CD4-positive, CD25-positive, alpha-beta regulatory T cell (primary cell): ENCODE results near the gene HENMT1. TPM values are rescaled to one million over a fixed set of nuclear protein-coding genes. Genes with fewer than 3 reads are reported as not detected.

Experiments used
- ATAC-seq, 2 donors: fragments of 150-1000 bp; cut with Tn5 transposase; one replicate each; pipeline ENCODE4 v1.10.0; 2021; ENCODE audit warnings: low read depth in 2 of 2, moderate number of reproducible peaks in 2 of 2, moderate library complexity in 1 of 2
- DNase-seq, 3 donors: peaks; one replicate each; pipeline versions ENCODE4 v3.0.0 to v3.0.0-alpha.2; 2012 to 2022; ENCODE audit warnings: mixed read lengths in 1 of 3
- H3K27ac ChIP-seq: one replicate; pipeline ENCODE4 v1.7.0; 2013; ENCODE audit warnings: mild to moderate bottlenecking, low read length; ENCODE audit not compliant: insufficient read depth, poor library complexity, severe bottlenecking
- H3K27me3 ChIP-seq: one replicate; pipeline ENCODE4 v1.7.0; 2013; ENCODE audit warnings: low read length; ENCODE audit not compliant: control insufficient read depth, insufficient read depth
- H3K36me3 ChIP-seq: one replicate; pipeline ENCODE4 v1.7.0; 2013; ENCODE audit warnings: mild to moderate bottlenecking, low read length, moderate library complexity; ENCODE audit not compliant: control insufficient read depth, insufficient read depth
- H3K4me1 ChIP-seq: 2 replicates; pipeline ENCODE4 v1.7.0; 2013; ENCODE audit warnings: mild to moderate bottlenecking, low read length; ENCODE audit not compliant: insufficient read depth, control insufficient read depth, poor library complexity, severe bottlenecking
- H3K4me3 ChIP-seq: one replicate; pipeline ENCODE4 v1.7.0; 2013; ENCODE audit warnings: low read depth, mild to moderate bottlenecking, low read length, moderate library complexity
- H3K9me3 ChIP-seq, 2 experiments: 1 replicate in 1 of 2; 2 replicates in 1 of 2; pipeline ENCODE4 v1.7.0; 2013; ENCODE audit warnings: low read length in 2 of 2, mild to moderate bottlenecking in 1 of 2, moderate library complexity in 1 of 2; ENCODE audit not compliant: control insufficient read depth in 2 of 2
- H3K27ac Mint-ChIP-seq, 3 donors: one replicate each; pipeline ENCODE4 v1.8.0; 2020 to 2022; ENCODE audit warnings: mild to moderate bottlenecking in 3 of 3, mixed read lengths in 3 of 3, moderate library complexity in 2 of 3
- H3K27me3 Mint-ChIP-seq: one replicate; pipeline ENCODE4 v1.8.0; 2022; ENCODE audit warnings: mild to moderate bottlenecking, mixed read lengths
- H3K36me3 Mint-ChIP-seq: one replicate; pipeline ENCODE4 v1.8.0; 2020; ENCODE audit warnings: mixed read lengths
- H3K4me1 Mint-ChIP-seq, 4 donors: one replicate each; pipeline ENCODE4 v1.8.0; 2020 to 2022; ENCODE audit warnings: mixed read lengths in 4 of 4, mild to moderate bottlenecking in 1 of 4
- H3K4me3 Mint-ChIP-seq, 4 donors: one replicate each; pipeline ENCODE4 v1.8.0; 2020 to 2022; ENCODE audit warnings: mild to moderate bottlenecking in 4 of 4, mixed read lengths in 4 of 4, moderate library complexity in 3 of 4
- H3K9me3 Mint-ChIP-seq, 7 donors: one replicate each; pipeline ENCODE4 v1.8.0; 2020 to 2022; ENCODE audit warnings: mixed read lengths in 7 of 7, mild to moderate bottlenecking in 3 of 7, moderate library complexity in 2 of 7
- polyA plus RNA-seq, 4 donors: library from polyadenylated mRNA; unstranded; fragments of 300-500 nt; fragmentation: Illumina TruSeq; gene quantifications; one replicate each; pipeline ENCODE4 v1.2.3, GENCODE V29; 2021
- total RNA-seq: library from RNA; stranded (reverse); gene quantifications from one replicate; pipeline ENCODE4 v1.2.3, GENCODE V29; 2022

HENMT1 gene
- total and polyA plus RNA-seq, 5 donors from 2014 or later: 7.8 to 36.1 (median 29.7) TPM

DNA sequence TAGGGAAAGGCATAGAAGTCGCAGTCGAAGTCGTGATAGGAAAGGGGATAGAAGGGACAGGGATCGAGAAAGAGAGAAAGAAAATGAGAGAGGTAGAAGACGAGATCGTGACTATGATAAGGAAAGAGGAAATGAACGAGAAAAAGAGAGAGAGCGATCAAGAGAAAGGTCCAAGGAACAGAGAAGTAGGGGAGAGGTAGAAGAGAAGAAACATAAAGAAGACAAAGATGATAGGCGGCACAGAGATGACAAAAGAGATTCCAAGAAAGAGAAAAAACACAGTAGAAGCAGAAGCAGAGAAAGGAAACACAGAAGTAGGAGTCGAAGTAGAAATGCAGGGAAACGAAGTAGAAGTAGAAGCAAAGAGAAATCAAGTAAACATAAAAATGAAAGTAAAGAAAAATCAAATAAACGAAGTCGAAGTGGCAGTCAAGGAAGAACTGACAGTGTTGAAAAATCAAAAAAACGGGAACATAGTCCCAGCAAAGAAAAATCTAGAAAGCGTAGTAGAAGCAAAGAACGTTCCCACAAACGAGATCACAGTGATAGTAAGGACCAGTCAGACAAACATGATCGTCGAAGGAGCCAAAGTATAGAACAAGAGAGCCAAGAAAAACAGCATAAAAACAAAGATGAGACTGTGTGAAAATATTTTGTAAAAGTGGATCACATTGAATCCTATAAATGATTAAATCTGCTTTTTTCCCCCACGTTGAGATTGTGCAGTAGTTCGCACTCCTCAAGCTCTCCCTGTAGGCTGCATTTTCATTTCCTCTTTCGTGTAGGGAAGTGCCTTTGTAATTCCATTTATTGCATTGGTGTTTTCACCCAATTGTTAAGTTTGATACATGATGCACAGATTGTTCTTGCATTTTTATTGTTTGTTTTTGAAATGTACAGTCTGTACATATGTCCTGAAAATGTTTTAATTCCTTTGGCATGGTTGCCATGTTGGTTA, 38.8 kb upstream of the HENMT1 start:
- peak overlapping the region; percentile 73 for H3K4me3 ChIP-seq
- H3K27ac ChIP-seq: peak overlapping the region; percentile 61
- peaks cover 52% of the 10 kb centered on the region for H3K4me1 ChIP-seq
- H3K27me3 ChIP-seq: no peaks in the 10 kb centered on the region
- no peak for DNase-seq
- no peaks in the 10 kb centered on the region for H3K9me3 ChIP-seq
- Mint-ChIP-seq H3K9me3 (no peaks in the 10 kb centered on the region), H3K36me3 (peaks cover 40% of the 10 kb centered on the region), H3K4me3 (peak overlapping the region; percentile 67 to 85 (median 76)), H3K27me3 (no peaks in the 10 kb centered on the region), H3K4me1 (peaks cover 35 to 90% (median 53%) of the 10 kb centered on the region in 4 donors), H3K27ac (peak overlapping the region; percentile 81 to 94 (median 93))
- peaks cover 67% of the 10 kb centered on the region for H3K36me3 ChIP-seq
- no peak for ATAC-seq

DNA sequence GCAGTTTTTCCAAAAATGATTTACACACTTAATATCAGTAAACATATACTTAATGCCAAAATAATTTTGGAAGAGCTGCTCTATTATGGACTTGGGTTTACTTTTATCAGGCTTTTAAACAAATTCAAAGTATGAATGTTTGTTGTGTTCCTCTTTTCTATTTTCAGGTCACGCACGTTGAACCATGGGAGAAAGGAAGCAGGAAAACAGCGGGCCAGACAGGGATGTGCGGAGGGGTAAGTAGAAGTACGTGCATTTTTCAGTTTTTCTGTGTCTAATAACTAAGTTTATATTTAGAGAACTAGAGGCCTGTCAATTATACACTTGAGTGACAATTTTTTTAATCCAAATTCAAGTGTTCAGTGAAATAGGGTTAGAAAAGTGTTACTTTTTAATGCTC, 34.6 kb upstream of the HENMT1 start:
- ATAC-seq (no peak), DNase-seq (no peak)
- H3K36me3 ChIP-seq: peaks cover 53% of the 10 kb centered on the region
- H3K9me3 ChIP-seq: no peaks in the 10 kb centered on the region
- Mint-ChIP-seq H3K4me1 (peaks cover 44 to 75% (median 59%) of the 10 kb centered on the region in 4 donors), H3K9me3 (no peaks in the 10 kb centered on the region), H3K27me3 (peaks cover 5% of the 10 kb centered on the region), H3K4me3 (peak overlapping the region; percentile 73 to 94 (median 86)), H3K36me3 (peaks cover 44% of the 10 kb centered on the region), H3K27ac (peak overlapping the region; percentile 10 to 91 (median 75))
- H3K27me3 ChIP-seq: no peaks in the 10 kb centered on the region
- peak overlapping the region; percentile 99 for H3K27ac ChIP-seq
- peaks cover 70% of the 10 kb centered on the region for H3K4me1 ChIP-seq
- peak overlapping the region; percentile 98 for H3K4me3 ChIP-seq

DNA sequence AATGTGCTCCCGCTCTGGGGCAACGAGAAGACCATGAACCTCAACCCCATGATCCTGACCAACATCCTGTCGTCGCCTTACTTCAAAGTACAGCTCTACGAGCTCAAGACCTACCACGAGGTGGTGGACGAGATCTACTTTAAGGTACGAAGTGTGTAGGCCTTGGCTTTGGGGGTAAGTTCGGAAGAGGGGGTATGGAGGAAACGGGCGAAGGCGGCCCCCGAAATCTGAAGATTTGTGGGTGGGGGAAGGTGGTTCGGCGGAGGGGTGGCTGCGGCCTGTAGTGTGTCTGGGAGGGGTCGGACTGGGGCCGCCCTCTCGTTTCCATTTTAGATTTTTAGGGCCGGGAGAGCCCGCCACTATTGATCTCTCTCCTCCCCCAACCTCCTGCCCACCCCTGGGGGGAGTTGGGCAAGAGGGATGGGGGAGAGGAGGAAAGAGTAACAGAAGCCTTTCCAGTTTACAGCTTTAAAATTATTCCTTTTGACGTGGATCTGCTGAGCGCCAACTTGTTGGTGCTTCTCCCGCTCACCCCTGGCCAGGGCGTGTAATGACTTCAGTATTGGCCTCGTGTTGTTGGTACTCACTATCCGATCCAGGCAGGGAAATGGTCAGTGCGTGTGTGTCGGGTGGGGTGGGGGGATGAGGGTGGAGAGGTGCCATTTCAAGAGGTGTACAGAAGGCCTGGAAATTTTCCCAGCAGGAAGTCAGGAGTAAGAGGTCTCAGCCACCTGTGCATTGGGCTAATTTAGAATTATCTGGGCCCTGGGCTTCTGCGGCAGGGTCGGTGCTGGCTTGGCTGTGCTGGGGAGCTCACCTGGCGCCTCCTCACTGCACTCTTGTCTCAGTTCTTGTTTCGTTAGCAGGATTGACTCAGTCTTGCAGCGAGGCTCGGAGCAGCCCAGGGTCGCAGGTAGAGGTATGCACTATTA, 32.1 kb upstream of the HENMT1 start:
- peaks cover 5% of the 10 kb centered on the region for H3K27me3 Mint-ChIP-seq
- peaks cover 32 to 55% (median 42%) of the 10 kb centered on the region in 4 donors for H3K4me1 Mint-ChIP-seq
- no peaks in the 10 kb centered on the region for H3K9me3 Mint-ChIP-seq
- H3K4me1 ChIP-seq: peaks cover 62% of the 10 kb centered on the region
- peak overlapping the region; percentile 98 for H3K4me3 ChIP-seq
- no peaks in the 10 kb centered on the region for H3K9me3 ChIP-seq
- H3K4me3 Mint-ChIP-seq: peak overlapping the region; percentile 91 to 100 (median 94)
- H3K27ac ChIP-seq: peak overlapping the region; percentile 99
- ATAC-seq (peak; percentile 81 to 84), DNase-seq (peak; percentile 75 to 95 (median 91))
- H3K36me3 ChIP-seq: peaks cover 27% of the 10 kb centered on the region
- H3K27me3 ChIP-seq: no peaks in the 10 kb centered on the region
- peak overlapping the region; percentile 95 to 100 (median 98) for H3K27ac Mint-ChIP-seq
- peaks cover 24% of the 10 kb centered on the region for H3K36me3 Mint-ChIP-seq

DNA sequence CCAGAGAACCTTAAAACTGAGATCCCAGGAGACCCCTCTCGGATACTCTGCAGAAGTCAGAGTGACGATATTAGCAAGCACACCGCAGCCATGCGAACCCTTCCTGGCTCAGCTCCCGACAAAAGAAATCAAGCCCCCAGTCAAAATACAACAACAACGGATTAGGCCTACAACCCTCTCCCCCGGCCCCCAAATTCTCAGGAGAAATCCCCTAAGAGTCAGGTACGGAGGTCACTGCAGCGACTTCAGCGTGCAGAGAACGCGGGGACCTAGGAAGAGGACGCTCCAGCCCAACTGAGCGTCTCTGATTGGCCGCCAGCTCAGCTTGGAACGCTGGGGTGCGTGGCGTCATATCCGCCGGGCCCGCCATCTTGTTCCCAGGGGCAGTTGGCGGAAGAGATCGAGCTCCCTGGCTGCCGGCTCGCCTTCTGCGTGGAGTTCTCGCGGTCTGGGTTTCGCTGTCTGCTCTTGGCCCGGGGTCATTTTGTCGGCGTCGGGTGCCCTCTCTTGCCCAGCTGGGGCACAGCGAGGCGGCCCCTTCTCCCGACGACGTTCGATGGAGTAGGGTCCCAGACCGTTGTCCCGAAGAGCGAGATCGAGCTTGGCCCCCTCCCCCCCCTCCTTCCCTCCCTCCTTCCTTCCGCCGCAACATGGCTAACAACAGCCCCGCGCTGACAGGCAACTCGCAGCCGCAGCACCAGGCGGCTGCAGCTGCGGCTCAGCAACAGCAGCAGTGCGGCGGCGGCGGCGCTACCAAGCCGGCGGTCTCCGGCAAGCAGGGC, 31.2 kb upstream of the HENMT1 start, which contains the start of gene PRPF38B:
PRPF38B (plus strand) TSS at position 369 of the 782 bp plus-strand sequence; CDS start at position 651, 282 bp downstream.
- Mint-ChIP-seq H3K9me3 (no peaks in the 10 kb centered on the region), H3K27ac (peak within 1 kb of the TSS; percentile 95 to 100 (median 98)), H3K4me1 (peaks cover 25 to 47% (median 38%) of the 10 kb centered on the region in 4 donors), H3K27me3 (peaks cover 5% of the 10 kb centered on the region), H3K36me3 (peaks cover 16% of the 10 kb centered on the region), H3K4me3 (peak within 1 kb of the TSS; percentile 91 to 100 (median 94))
- Histone ChIP-seq H3K27ac (peak within 1 kb of the TSS; percentile 99), H3K9me3 (no peaks in the 10 kb centered on the region), H3K36me3 (peaks cover 19% of the 10 kb centered on the region), H3K4me3 (peak within 1 kb of the TSS; percentile 98), H3K27me3 (no peaks in the 10 kb centered on the region), H3K4me1 (peaks cover 56% of the 10 kb centered on the region)
- DNase-seq: peak; percentile 92 to 97 (median 94)
- ATAC-seq: peak; percentile 85 to 87

DNA sequence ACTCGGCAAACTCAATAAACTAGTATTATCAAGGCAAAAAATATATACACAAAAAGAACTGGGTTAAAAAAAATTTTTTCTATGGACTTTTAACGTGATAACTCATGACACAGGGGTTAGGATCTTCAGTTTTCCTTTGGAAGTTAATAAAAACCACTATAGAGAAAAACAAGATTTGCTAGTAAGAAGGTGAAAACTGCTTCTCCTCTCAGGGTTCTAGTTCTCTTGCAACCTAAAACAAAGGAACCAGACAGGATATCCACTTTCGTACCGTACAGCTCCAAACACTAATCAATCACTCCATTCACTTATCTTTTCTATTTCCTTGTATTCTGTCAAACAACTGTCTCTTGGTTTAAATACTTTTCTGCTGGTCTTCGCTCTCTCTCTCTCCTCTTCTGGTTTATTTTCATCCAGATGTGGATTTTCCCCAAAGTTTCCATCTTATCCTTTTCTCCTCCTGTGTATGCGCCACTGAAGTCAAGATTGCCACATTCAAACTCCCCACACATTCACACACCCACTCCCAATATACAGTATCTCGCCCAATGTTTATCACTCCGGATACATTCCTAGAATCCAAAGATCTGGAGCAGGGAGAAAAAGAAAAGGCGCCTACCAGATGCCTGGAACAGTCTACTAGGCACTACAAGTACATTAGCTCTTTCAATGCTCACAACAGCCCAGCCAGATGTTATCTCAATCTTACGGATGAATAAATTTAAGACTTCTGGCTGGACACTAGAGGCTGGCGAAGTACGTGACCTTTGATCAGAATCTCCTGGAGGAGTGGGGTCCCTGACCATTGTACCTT, 30.4 kb upstream of the HENMT1 start:
- Histone ChIP-seq H3K36me3 (peaks cover 11% of the 10 kb centered on the region), H3K4me3 (peak overlapping the region; percentile 92), H3K9me3 (no peaks in the 10 kb centered on the region), H3K27me3 (no peaks in the 10 kb centered on the region), H3K4me1 (peaks cover 50% of the 10 kb centered on the region), H3K27ac (peak overlapping the region; percentile 99)
- DNase-seq (no peak), ATAC-seq (no peak)
- H3K36me3 Mint-ChIP-seq: peaks cover 13% of the 10 kb centered on the region
- peak overlapping the region; percentile 91 to 100 (median 94) for H3K4me3 Mint-ChIP-seq
- peak overlapping the region; percentile 95 to 100 (median 98) for H3K27ac Mint-ChIP-seq
- H3K9me3 Mint-ChIP-seq: no peaks in the 10 kb centered on the region
- peaks cover 5% of the 10 kb centered on the region for H3K27me3 Mint-ChIP-seq
- peaks cover 22 to 39% (median 34%) of the 10 kb centered on the region in 4 donors for H3K4me1 Mint-ChIP-seq

DNA sequence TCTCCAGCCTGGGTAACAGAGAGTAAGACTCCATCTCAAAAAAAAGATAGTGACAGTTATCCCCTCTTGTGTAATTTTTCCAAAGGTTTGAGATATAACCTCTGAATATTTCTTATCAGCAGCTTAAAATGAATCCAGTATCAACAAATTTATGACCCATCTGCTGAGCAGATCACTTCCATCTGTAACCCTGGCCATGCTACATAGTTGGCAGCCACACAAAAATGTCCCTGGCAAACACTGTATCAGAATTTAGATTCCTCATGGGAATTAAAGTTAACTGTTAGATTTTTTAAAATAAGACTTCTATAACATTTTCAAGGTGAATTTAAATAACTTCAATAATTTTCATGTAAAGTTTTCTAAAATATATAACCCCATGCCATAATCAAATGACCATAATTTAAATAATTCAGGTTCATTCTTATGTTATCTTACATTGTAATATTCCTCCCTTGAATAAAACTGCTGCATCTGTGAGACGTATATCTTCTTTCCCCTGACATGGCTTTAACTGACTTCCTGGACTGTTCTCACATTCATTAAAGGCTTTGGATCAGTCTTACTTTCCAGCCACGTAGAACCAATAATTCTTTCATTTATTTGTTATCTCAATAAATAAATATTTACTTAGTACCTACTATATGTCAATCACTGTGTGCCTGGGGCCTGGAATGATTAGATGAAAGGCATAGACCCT, 25.9 kb upstream of the HENMT1 start:
- no peak overlapping the region for H3K4me3 ChIP-seq
- H3K27ac ChIP-seq: no peak overlapping the region
- H3K4me1 ChIP-seq: peaks cover 13% of the 10 kb centered on the region
- H3K36me3 ChIP-seq: no peaks in the 10 kb centered on the region
- H3K27me3 ChIP-seq: peaks cover 13% of the 10 kb centered on the region
- no peaks in the 10 kb centered on the region for H3K9me3 ChIP-seq
- Mint-ChIP-seq H3K27ac (no peak overlapping the region), H3K4me1 (peaks cover 11 to 17% (median 14%) of the 10 kb centered on the region in 4 donors), H3K4me3 (no peak overlapping the region), H3K27me3 (peaks cover 23% of the 10 kb centered on the region), H3K9me3 (no peaks in the 10 kb centered on the region), H3K36me3 (peaks cover under 1% of the 10 kb centered on the region)
- DNase-seq (no peak), ATAC-seq (no peak)
